SK-N-SH treated with all-trans-retinoic acid at 6 μM for 48 hours (cell line): Measurements from ENCODE around the gene C17orf113.

ENCODE experiments used
- BACH2 ChIP-seq: fragments of 250-450 bp; sonication (Bioruptor Pico); IDR thresholded peaks from 2 replicates; pipeline ENCODE4 v1.9.0; 2021; ENCODE audit warnings: mild to moderate bottlenecking, borderline replicate concordance
- CSDC2 ChIP-seq: fragments of 250-450 bp; sonication (Bioruptor Pico); IDR thresholded peaks from 2 replicates; pipeline ENCODE4 v1.5.0; 2020; ENCODE audit warnings: mild to moderate bottlenecking, moderate library complexity
- ESRRG ChIP-seq: fragments of 250-450 bp; sonication (Bioruptor Pico); IDR thresholded peaks from 2 replicates; pipeline ENCODE4 v1.6.1; 2021; ENCODE audit warnings: mild to moderate bottlenecking
- GLIS3 ChIP-seq: fragments of 250-450 bp; sonication (Bioruptor Pico); IDR thresholded peaks from 2 replicates; pipeline ENCODE4 v1.5.0; 2020; ENCODE audit warnings: mild to moderate bottlenecking, moderate library complexity
- ISL1 ChIP-seq: fragments of 250-450 bp; sonication (Bioruptor Pico); IDR thresholded peaks from 2 replicates; pipeline ENCODE4 v2.1.2; 2022; ENCODE audit warnings: mild to moderate bottlenecking, moderate library complexity
- POU6F1 ChIP-seq: fragments of 250-450 bp; sonication (Bioruptor Pico); IDR thresholded peaks from 2 replicates; pipeline ENCODE4 v1.8.0; 2021; ENCODE audit warnings: low read depth, mild to moderate bottlenecking, moderate library complexity, borderline replicate concordance
- SNAI2 ChIP-seq: fragments of 250-450 bp; sonication (Bioruptor Pico); IDR thresholded peaks from 2 replicates; pipeline ENCODE4 v1.5.0; 2020; ENCODE audit warnings: mild to moderate bottlenecking, moderate library complexity
- TCF4 ChIP-seq: fragments of 250-450 bp; sonication (Bioruptor Pico); IDR thresholded peaks from 2 replicates; pipeline ENCODE4 v1.8.0; 2021; ENCODE audit warnings: mild to moderate bottlenecking, moderate library complexity, borderline replicate concordance
- TOX ChIP-seq: fragments of 250-450 bp; sonication (Bioruptor Pico); IDR thresholded peaks from 2 replicates; pipeline ENCODE4 v1.8.0; 2021; ENCODE audit warnings: mild to moderate bottlenecking, moderate library complexity, borderline replicate concordance
- TSHZ2 ChIP-seq: fragments of 250-450 bp; sonication (Bioruptor Pico); IDR thresholded peaks from 2 replicates; pipeline ENCODE4 v1.5.0; 2020; ENCODE audit warnings: mild to moderate bottlenecking, moderate library complexity
- ZFP3 ChIP-seq: fragments of 250-450 bp; sonication (Bioruptor Pico); IDR thresholded peaks from 2 replicates; pipeline ENCODE4 v1.5.0; 2020; ENCODE audit warnings: mild to moderate bottlenecking, moderate library complexity
- ZFP30 ChIP-seq: fragments of 450-650 bp; formaldehyde crosslinking; IDR thresholded peaks from 2 replicates; pipeline ENCODE4 v1.5.0; 2022; ENCODE audit warnings: mild to moderate bottlenecking, moderate library complexity
- ZNF565 ChIP-seq: fragments of 450-650 bp; formaldehyde crosslinking; conservative IDR thresholded peaks from 2 replicates; pipeline ENCODE4 v1.5.0; 2020; ENCODE audit warnings: low read depth, mild to moderate bottlenecking, moderate library complexity
- ZNF70 ChIP-seq: fragments of 450-650 bp; formaldehyde crosslinking; IDR thresholded peaks from 2 replicates; pipeline ENCODE4 v1.5.0; 2020; ENCODE audit warnings: mild to moderate bottlenecking, moderate library complexity

- TF ChIP-seq ZNF565 (CRISPR knock-in tag): no peak
- TF ChIP-seq TCF4 (CRISPR knock-in tag): no peak
- TF ChIP-seq ZFP3 (CRISPR knock-in tag): no peak
- no peak for TF ChIP-seq TOX (CRISPR knock-in tag)
- TF ChIP-seq ZFP30 (CRISPR knock-in tag): no peak
- no peak for TF ChIP-seq SNAI2 (CRISPR knock-in tag)
- TF ChIP-seq GLIS3: no peak
- no peak for TF ChIP-seq POU6F1 (CRISPR knock-in tag)
- no peak for TF ChIP-seq ZNF70
- TF ChIP-seq TSHZ2: no peak
- TF ChIP-seq ESRRG: no peak
- TF ChIP-seq ISL1: no peak
- TF ChIP-seq CSDC2 (CRISPR knock-in tag): no peak
- no peak for TF ChIP-seq BACH2 (CRISPR knock-in tag)
These were observed 51.9 kb downstream of the C17orf113 start for GRCh38 chr17:41998497-41998896.
